Esophagus squamous epithelium (tissue), 4 donors: ENCODE results near the gene ADAMTS14.

Source experiments
- CTCF ChIP-seq, 6 experiments: fragments of 450-650 bp in 4 of 6; fragments of 200-600 bp in 2 of 6; sonication (generic) in 2 of 6; IDR thresholded peaks; one replicate each; pipeline ENCODE4 v1.5.1; 2016 to 2019; ENCODE audit warnings: antibody characterized with exemption in 6 of 6, mild to moderate bottlenecking in 4 of 6, moderate library complexity in 4 of 6
- POLR2A ChIP-seq, 4 donors: fragments of 450-650 bp; IDR thresholded peaks; one replicate each; pipeline ENCODE4 v1.6.1; 2017; ENCODE audit warnings: antibody characterized with exemption in 4 of 4, mild to moderate bottlenecking in 4 of 4, moderate library complexity in 3 of 4

GRCh38 chr10:70634011-70634410 lies 38.3 kb upstream of the ADAMTS14 start:
- TF ChIP-seq CTCF (IDR thresholded peaks at IDR 0.05) (no peak), POLR2A (IDR thresholded peaks at IDR 0.05) (no peak)
